Body of pancreas (tissue), 4 donors: ENCODE data around the gene PRF1. TPM values are rescaled to one million over a fixed set of nuclear protein-coding genes. Genes with fewer than 3 reads are reported as not detected.

ENCODE experiments used
- ATAC-seq: fragments of 150-250 bp; one replicate; pipeline ENCODE4 v1.9.1; 2016
- DNase-seq, 4 donors: peaks; one replicate each; pipeline ENCODE4 v3.0.0-alpha.2; 2019
- H3K27ac ChIP-seq, 4 donors: fragments of 200-600 bp; sonication (generic); 1 replicate in 3 of 4; 2 replicates in 1 of 4; pipeline versions ENCODE4 v1.5.1 to v1.6.1; 2016 to 2019; ENCODE audit warnings: mild to moderate bottlenecking in 1 of 4, mixed read lengths in 1 of 4, moderate library complexity in 1 of 4
- H3K27me3 ChIP-seq, 2 donors: fragments of 200-600 bp; sonication (generic); one replicate each; pipeline ENCODE4 v1.6.0; 2016; ENCODE audit warnings: mild to moderate bottlenecking in 1 of 2
- H3K36me3 ChIP-seq, 2 donors: fragments of 200-600 bp; sonication (generic); replicated peaks in 1 of 2; 2 replicates each; pipeline ENCODE4 v1.5.1; 2016; ENCODE audit warnings: low read depth in 2 of 2; ENCODE audit not compliant: insufficient read depth in 1 of 2
- H3K4me1 ChIP-seq: fragments of 200-600 bp; sonication (generic); one replicate; pipeline ENCODE4 v1.6.0; 2016
- H3K4me3 ChIP-seq, 2 donors: fragments of 200-600 bp; sonication (generic); 1 replicate in 1 of 2; 2 replicates in 1 of 2; pipeline ENCODE4 v1.5.1; 2016 to 2019
- H3K9me3 ChIP-seq, 3 donors: fragments of 200-600 bp; sonication (generic); 1 replicate in 2 of 3; 2 replicates in 1 of 3; pipeline ENCODE4 v1.5.1; 2016
- CTCF ChIP-seq, 7 experiments: fragments of 450-650 bp in 4 of 7; fragments of 200-600 bp in 3 of 7; sonication (generic) in 3 of 7; IDR thresholded peaks; one replicate each; pipeline ENCODE4 v1.5.1; 2016 to 2019; ENCODE audit warnings: antibody characterized with exemption in 7 of 7
- POLR2A ChIP-seq, 3 donors: fragments of 450-650 bp; IDR thresholded peaks; one replicate each; pipeline ENCODE4 v1.6.1; 2016; ENCODE audit warnings: antibody characterized with exemption in 3 of 3, mild to moderate bottlenecking in 2 of 3
- WGBS, 2 donors: methylation state at CpG; one replicate each; pipeline ENCODE4 v1.1.5; 2017; 5-methylcytosine and 5-hydroxymethylcytosine counted together
- intact Hi-C: fragments of 100-400 bp; cut with DNase I; formaldehyde crosslinking; loops from one replicate; pipeline ENCODE4 v1.15.1; 2023
- total RNA-seq, 2 donors: library from RNA; depleted of rRNA; stranded (reverse); fragments of >200 nt; gene quantifications; one replicate each; pipeline ENCODE4 v1.1.0, GENCODE V29; 2016

PRF1 gene
- total RNA-seq, 2 donors from 2014 or later, result 2.1 to 6.3 TPM

GRCh38 chr10:70597856-70598815 is 4.4 kb downstream of the PRF1 start:
- ATAC-seq, result no peak
- Histone ChIP-seq H3K27me3 (no peaks in the 10 kb centered on the region), H3K27ac (no peak overlapping the region), H3K9me3 (no peaks in the 10 kb centered on the region), H3K36me3 (no peaks in the 10 kb centered on the region), H3K4me1 (no peaks in the 10 kb centered on the region), H3K4me3 (no peak overlapping the region)
- no peak for DNase-seq
- 82 to 85% methylated on average over 10 to 29 of the region's 34 CpGs for WGBS, 2 donors
- intact Hi-C loops, result no loop called here
- TF ChIP-seq POLR2A (IDR thresholded peaks at IDR 0.05) (no peak), CTCF (IDR thresholded peaks at IDR 0.05) (no peak)

DNA sequence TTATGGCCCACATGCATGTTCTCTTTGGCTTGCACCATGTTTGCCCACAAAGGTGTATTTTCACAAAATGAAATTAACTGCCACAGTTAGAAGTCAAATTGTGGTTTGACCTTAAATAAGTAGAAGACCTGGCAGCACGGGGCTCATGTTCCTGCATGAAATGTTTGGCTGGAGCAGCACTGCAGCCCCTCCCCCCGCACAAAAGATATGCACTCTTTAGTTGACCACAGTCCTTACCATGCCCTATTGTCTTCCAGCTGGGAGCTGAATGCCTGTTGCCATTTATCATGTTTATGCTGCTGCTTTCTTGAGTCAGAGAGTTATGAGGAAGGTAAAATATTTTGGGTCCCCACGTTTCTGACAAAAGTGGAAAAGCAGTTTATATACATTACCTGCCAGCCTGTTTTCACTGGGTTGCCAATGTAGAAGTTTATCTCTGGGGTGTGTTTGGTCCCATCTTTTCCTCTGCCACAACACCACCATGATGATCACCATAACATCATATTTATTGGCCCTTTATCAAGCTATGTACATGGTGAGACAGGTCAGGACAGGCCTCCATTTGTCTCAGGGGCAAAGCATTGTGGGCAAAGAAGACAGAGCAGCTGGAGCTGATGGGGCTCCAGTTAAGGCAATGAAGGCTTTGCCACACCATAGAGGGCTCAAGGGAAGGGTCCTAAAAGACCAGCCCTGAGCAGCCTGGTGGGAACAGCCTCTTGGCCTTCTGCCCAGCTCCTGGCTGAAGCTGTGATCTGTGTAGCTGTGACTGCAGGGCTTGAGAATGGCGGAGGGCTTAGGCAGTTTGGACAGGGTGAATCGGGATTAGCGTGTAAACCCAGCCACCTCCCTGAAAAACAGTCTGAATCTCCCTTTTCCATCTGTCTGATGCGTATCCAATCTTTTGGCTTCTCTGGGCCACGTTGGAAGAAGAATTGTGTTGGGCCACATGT is 5.4 kb downstream of the PRF1 start:
- Histone ChIP-seq H3K4me1 (no peaks in the 10 kb centered on the region), H3K4me3 (no peak overlapping the region), H3K36me3 (no peaks in the 10 kb centered on the region), H3K27ac (no peak overlapping the region), H3K27me3 (no peaks in the 10 kb centered on the region), H3K9me3 (no peaks in the 10 kb centered on the region)
- no peak for TF ChIP-seq CTCF (IDR thresholded peaks at IDR 0.05)
- no peak for TF ChIP-seq POLR2A (IDR thresholded peaks at IDR 0.05)
- 85 to 86% methylated on average over 8 of the region's 8 CpGs for WGBS, 2 donors
- intact Hi-C loops, result no loop called here
- ATAC-seq, result no peak
- DNase-seq, result no peak

DNA sequence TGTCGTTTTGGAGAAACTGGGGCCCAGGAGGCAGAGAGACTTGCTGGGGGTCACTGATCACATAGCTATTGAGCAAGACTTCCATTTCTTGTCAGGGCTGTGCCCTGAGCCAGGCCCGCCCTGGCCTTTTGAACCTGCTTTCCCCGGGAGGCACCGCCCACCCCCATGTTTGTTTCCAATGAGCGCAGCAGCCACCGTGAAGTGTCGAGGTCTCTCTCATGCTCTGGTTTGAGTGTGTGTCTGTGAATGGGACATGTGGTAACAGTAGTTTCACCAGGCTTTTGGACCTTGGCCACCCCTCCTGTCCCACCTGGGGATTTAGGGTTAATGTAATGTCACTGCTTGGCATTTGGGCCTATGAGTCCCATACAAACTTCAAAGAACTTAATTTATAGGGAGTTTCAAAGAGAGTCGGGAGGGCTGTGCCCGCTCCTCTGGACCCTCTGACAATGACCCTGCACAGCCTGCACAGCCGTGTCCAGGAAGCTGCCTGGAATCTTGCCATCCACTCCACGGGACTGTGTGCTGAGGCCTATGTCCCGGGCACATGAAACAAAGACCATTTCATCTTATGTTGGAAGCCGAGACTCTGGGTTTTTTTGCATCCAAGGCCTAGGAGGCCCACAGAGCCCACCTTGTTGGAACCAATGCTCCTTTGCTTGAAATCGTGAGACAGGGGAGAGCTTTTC is 6.3 kb downstream of the PRF1 start:
- no peaks in the 10 kb centered on the region for H3K36me3 ChIP-seq
- no peak overlapping the region for H3K27ac ChIP-seq
- no peaks in the 10 kb centered on the region for H3K27me3 ChIP-seq
- no peaks in the 10 kb centered on the region for H3K4me1 ChIP-seq
- intact Hi-C loops, result no loop called here
- no peak for TF ChIP-seq POLR2A (IDR thresholded peaks at IDR 0.05)
- whole genome bisulfite sequencing, 2 donors, result 71 to 80% methylated on average over 13 to 14 of the region's 14 CpGs
- ATAC-seq (no peak), DNase-seq (no peak)
- no peaks in the 10 kb centered on the region for H3K9me3 ChIP-seq
- no peak overlapping the region for H3K4me3 ChIP-seq

DNA sequence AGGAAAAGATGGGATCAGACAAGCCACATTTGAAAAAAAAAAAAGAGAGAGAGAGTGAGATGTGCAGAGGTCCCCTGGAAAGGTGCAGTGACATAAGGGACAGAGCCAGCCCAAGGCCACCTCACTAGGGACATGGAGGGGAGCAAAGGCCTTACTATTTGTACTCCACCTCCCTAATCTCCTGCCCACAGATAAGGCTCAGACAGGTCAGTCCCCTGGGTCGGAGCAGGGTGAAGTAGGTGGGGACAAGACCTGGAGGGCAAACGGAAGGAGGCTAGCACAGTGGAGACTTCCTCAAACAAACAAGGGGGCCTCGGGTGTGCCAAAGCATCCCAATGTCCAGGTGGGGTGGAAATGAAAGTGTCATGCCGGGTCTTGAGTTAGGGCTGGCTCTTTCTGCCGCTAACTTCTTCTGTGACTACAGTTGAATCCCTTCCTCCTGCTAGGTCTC is 7.0 kb downstream of the PRF1 start:
- intact Hi-C loops, result no loop called here
- H3K27ac ChIP-seq, result no peak overlapping the region
- no peak for DNase-seq
- no peak for ATAC-seq
- WGBS, 2 donors, result 57 to 76% methylated on average over 5 of the region's 5 CpGs
- no peaks in the 10 kb centered on the region for H3K4me1 ChIP-seq
- H3K36me3 ChIP-seq, result no peaks in the 10 kb centered on the region
- no peaks in the 10 kb centered on the region for H3K9me3 ChIP-seq
- H3K27me3 ChIP-seq, result no peaks in the 10 kb centered on the region
- no peak for TF ChIP-seq POLR2A (IDR thresholded peaks at IDR 0.05)
- TF ChIP-seq CTCF (IDR thresholded peaks at IDR 0.05), result no peak
- no peak overlapping the region for H3K4me3 ChIP-seq
